GM18870 (cell line): ENCODE measurements around the gene PKNOX1.
"Not testable (repeated sequence)": the region's sequence is repeated elsewhere in the genome, so short reads cannot be mapped to it uniquely, and the experiment has no call there.

Source experiments
- ATAC-seq: cut with Tn5 transposase; IDR thresholded peaks from one replicate; pipeline ENCODE4 v1.9.1; 2021; ENCODE audit warnings: moderate library complexity; ENCODE audit not compliant: unreplicated experiment

The PKNOX1 gene

DNA sequence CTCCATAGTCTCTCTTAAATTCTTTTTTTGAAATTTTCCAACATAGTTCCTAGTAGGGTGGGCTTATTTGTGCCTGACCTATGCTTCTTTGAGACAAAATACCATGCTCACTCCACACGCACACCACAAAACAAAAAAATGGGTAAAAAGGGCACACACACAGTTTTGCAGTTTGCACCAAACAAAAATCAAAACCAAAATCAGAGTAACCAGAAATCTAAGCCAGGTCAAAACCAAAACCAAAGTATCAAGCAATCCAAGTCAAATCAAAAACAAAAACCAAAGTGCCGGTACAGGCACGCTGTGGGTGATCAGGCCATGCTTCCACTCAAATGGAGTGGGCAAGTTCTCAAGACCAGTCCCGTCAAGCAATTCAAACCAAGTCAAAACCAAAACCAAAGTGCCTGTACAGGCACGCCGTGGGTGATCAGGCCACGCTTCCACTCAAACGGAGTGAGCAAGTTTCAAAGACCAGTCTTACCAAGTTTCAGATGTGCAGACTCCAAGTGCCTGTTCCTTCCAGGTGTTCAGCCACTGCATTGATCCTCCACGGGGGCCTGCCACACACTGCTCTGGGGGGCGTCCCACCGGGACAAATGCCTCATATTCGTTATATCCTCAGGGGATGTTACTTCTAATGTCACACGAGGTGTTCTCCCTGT, 25.1 kb upstream of the PKNOX1 start:
- ATAC-seq, result not testable (repeated sequence)

DNA sequence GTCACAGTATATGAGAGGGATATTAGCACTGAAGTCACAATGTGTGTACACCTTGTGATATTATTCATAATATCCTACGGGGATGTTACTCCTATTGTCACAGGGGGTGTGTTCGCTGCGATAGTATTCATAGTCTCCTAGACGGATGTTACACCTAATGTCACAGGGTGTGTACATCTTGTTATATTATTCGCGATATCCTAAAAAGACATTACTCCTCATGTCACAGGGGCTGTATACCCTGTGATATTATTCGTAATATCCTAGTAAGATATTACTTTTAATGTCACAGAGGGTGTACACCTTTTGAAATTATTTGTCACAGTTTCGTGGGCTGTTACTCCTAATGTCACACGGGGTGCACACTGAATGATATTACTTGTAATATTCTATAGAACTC, 23.2 kb upstream of the PKNOX1 start:
- not testable (repeated sequence) for ATAC-seq

DNA sequence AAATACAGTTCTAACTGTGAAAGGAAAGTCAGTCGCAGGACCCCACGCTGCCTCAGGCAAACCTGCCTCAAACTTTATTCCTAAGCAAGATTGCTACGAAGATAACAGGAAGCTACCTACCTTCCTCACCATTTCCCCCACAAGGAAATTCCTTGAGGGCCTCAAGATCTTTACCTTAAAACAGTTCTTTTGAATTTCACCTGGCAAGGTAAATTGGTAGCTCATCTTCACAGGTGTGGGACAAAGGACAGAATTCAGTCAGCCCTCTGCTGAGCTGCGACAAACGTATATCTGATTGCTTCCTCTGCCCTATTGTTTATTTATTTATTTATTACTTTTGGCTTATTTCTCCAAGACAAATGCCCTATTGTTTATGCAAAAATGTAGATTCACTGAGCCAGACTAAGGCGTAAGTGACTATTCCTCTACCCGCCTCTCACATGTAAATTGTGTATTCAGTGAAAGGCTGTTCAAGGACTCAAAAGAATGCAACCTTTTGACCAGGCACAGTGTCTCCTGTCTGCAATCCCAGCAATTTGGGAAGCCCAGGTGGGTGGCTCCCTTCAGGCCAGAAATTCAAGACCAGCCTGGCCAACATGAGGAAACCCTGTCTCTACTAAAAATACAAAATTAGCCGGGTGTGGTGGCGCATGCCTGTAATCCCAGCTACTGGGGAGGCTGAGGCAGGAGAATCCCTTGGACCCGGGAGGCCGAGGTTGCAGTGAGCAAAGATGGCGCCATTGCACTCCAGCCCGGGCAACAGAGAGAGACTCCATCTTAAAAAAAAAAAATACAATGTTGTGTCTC, 17.3 kb upstream of the PKNOX1 start:
- ATAC-seq, result no peak

DNA sequence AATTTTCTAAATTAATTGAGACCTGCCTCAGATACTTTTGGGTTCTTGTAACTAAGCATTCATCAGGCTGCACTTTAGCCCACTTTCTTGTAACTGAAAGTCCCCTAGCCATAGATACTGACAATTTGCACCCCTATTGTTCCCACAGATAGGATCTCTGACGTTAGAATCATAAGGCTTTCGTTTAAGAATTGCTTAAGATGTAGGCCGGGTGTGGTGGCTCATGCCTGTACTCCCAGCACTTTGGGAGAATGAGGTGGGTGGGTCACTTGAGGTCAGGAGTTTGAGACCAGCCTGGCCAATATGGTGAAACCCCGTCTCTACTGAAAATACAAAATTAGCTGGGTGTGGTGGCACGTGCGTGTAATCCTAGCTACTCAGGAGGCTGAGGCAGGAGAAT, 16.2 kb upstream of the PKNOX1 start:
- not testable (repeated sequence) for ATAC-seq

DNA sequence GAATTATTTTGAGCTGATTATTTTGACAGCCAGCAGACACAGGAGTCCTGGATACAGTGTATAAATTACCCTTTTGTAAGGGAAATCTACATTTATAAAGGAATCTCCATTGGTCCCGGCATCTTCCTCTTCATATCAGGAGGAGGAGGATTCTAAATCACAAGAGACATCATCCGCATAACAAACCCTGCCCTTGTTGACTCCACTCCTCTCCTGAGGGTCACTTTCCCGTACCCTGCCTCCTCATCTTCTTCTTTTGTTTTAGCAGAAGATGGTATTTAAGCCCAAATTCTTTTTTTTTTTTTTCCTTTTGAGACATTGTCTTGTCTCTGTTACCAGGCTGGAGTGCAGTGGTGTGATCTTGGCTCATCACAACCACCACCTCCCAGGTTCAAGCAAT, 14.6 kb upstream of the PKNOX1 start:
- no peak for ATAC-seq

DNA sequence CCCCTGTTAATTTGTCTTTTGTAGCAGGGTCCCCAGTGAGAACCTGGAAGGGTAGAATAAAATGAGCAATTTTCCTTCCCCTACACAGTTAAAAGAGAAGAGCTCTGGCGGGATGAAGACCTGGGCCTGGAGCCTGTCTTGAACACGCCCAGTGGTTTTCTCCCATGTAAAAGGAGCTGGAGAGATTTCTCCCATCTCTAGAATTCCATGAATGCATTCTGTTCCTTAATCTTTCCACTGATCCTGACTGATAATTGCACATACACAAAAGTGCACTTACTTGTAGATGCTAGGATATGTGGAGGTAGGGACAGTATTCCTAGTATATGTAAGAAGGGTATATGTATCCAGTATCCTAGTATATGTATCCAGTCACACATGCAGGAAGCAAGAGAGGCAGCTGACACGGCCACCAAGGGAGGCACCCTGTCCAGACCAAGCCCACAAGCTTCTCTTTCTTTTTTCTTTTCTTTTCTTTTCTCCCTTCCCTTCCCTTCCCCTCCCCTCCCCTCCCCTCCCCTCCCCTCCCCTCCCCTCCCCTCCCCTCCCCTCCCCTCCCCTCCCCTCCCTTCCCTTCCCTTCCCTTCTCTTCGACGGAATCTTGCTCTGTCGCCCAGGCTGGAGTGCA, 11.9 kb upstream of the PKNOX1 start:
- no peak for ATAC-seq

DNA sequence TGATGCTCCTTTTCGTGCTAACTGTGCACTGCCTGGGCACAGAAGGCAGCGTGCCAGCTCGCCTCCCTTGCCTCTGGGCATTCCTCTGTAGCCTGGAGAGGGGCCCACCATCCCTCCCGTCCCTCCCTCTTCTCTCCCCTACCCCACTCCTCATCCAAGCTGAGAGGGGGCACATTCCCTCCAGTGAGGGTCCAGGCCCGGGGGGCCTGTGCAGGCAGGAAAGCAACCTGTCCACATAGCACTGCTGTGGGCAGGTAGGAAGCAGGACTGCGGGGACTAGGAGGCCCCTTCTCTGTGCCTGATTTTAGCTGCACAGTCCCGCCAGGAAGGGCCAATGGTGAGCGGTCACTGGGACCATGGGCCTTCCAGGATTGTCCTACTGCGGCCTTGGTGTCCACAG, 10.3 kb upstream of the PKNOX1 start:
- ATAC-seq, result no peak

DNA sequence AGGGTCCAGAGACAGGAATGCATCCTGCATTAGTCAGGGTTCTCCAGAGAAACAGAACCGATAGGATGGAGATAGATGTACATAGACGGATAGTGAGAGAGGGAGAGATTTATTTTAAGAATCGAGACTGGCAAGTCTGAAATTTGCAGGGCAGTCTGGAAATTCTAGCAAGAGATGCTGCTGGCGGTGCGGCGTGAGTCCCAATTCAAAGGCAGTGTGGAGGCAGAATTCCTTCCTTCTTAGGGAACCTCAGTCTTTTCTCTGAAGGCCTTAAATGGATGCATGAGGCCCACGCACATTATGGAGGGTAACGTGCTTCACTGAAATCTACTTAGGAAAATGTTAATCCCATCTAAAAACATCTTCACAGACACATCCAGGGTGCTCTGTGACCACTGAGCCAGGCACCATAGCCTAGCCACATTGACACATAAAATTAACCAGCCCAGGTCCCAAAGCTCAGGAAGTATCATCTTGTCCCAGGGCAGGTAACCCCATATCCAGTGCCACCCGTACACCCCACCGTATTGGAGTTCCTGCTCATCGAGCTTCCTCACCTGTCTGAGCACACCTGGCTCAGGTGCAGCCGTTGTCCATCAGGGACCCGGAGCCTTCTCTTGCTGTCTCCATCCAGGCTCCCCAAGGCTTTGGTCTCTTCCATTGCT, 9.7 kb upstream of the PKNOX1 start:
- ATAC-seq, result no peak

DNA sequence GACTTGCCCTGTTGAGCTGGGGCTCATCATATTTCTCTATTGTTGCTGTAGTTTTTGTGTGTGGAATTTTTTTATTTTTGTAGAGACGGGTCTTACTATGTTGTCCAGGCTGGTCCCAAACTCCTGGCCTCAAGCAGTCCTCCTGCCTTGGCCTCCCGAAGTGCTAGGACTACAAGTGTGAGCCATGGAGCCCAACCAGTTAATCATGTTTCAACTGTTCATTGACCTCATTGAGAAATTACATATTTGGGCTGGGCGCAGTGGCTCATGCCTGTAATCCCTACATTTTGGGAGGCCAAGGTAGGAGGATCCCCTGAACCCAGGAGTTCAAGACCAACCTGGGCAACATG, 9.2 kb upstream of the PKNOX1 start:
- ATAC-seq, result no peak

DNA sequence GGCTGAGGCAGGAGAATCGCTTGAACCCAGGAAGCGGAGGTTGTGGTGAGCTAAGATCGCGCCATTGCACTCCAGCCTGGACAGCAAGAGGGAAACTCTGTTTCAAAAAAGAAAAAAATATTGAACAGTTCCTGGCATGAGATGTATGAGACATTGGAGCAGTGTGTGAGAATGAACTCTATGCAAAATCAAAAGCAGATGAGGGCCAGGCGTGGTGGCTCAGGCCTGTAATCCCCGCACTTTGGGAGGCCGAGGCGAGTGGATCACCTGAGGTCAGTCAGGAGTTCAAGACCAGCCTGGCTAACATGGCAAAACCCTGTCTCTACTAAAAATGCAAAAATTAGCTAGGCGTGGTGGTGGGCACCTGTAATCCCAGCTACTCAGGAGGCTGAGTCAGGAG, 6.7 kb upstream of the PKNOX1 start:
- ATAC-seq, result not testable (repeated sequence)

DNA sequence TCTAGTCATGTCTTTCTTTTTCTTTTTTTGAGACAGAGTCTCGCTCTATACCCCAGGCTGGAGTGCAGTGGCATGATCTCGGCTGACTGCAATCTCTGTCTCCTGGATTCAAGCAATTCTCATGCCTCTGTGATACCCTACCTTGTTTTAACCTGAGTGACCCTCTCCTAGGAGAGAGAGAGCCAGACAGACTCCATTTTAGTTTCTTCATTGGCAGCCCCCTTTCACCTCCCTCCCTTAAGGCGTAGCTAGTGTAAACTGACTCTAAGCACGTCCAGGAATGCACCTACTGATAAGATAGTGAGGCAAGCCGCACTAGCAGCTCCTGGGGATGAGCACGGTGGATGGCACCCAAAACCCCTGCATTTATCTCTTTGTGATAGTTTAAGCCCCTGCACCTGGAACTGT, 5.2 kb upstream of the PKNOX1 start:
- ATAC-seq, result no peak

DNA sequence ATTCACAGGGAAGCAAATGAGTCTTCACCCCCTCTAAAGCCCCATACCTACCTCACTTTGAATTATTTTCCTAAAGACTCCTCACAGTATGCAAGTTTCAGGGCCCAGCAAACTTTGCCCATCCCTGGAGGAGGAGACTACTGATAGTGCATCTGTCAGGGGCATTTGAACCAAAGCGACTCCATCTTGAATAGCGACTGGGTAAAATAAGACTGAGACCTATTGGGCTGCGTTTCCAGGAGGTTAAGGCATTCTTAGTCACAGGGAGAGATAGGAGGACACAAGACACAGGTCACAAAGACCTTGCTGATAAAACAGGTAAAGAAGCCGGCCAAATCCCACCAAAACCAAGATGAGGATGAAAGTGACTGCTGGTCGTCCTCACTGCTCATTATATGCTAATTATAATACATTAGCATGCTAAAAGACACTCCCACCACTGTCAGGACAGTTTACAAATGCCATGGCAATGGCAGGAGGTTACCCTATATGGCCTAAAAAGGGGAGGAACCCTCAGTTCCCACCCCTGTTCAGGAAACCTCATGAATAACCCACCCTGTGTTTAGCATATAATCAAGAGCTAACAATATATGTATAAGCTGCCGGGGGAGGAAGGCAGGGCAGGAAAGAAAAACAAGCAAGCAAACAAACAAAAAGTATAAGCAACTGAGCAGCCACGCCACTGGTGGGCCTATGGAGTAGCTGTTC, 3.3 kb upstream of the PKNOX1 start:
- no peak for ATAC-seq

DNA sequence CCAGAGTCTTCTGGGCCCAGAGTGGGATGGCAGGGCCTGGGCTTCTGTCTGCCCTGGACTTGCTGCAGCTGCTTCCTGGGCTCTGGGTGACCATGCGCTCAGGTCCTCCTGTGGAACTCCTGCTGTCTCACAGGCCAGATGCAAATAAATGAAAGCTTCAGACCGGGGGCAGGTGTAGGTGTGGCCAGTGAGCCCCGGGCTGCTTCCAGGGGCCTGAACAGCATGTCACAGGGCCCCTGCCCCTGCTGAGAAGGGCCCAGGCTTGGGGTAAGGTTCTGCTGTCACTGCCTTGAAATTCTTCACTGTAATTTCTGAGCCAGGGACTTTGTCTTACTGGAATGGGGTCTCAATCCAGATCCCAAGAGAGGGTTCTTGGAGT, 2.5 kb upstream of the PKNOX1 start:
- ATAC-seq, result no peak

DNA sequence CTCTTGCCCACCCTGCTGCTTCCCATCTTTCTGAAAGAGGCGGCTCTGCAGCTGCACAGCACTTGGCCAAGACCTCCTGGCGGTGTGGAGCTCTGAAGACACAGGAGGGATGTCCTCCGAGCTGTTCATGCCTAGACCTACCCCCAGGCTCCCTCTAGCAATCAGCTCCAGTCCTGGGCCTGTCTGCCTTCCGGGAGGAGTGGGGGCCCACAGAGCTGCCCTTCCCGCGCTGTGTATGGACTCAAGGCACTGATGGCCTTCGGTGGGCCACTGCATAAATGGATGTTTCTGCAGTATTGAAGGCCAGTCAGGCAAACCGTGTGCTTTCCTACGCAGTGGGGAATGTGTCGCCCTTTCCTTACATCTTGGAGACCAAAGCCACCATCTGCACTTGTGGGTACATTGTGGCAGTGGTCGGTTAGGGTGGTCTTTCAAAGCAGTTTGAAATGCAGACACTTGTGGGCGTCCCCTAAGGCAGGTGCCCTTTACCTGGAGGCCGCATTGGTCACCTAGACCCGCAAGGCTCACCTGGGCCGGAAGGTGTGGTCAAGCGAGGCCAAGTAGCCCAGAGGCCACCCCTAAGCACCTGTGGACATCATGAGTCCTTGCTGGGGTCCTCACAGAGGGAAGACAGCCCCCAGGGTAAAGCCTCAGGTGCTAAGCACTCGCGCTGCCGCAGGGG, 912 bp upstream of the PKNOX1 start:
- ATAC-seq, result no peak

DNA sequence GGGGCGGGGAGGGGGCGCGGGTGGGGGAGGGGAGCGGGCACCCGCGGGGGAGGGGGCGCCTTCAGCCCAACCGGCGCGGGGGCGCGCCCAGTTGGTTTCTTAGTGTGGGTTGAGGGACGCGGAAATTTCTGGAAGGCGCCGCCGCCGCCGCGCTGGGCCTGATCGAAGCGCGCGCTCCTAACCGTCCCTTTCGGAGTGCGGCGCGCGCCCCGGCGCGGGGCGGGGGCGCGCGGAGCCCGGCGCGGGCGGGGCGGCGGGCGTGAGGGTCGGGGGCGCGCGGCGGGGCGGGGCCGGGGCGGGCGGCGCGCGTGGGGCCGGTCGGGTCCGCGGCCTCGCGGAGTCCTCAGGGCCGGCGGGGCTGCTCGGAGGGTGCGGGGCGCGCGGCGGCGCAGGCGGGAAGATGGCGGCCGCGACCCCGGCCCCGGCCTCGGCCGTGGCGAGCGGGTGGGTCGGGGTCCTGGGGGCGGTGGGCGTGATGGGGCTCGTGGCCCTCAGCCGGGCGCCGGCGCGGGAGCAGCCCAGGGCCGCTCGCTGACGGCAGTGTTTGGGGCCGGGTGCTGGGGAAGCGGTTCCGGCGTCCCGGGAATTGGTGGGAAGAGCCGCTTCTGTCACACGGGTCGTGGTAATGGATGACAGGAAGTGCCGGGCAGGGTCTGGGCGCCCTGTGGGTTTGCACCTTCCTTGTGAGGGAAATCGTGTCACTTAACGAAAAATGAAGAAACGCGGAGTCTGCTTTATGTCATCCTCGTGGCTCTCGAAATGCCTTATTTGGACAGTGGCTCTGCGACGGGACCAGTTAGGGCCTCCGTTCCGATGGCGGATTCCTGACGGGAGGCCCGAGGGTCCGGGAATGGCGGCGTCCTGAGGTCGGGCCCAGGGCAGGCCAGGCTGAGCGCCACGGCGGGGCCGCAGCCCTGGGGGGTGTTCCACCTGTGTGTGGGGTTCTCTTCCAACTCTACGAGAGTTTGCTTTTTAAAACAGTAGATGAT, 764 bp downstream of the PKNOX1 start:
- ATAC-seq, result peak; percentile 24

DNA sequence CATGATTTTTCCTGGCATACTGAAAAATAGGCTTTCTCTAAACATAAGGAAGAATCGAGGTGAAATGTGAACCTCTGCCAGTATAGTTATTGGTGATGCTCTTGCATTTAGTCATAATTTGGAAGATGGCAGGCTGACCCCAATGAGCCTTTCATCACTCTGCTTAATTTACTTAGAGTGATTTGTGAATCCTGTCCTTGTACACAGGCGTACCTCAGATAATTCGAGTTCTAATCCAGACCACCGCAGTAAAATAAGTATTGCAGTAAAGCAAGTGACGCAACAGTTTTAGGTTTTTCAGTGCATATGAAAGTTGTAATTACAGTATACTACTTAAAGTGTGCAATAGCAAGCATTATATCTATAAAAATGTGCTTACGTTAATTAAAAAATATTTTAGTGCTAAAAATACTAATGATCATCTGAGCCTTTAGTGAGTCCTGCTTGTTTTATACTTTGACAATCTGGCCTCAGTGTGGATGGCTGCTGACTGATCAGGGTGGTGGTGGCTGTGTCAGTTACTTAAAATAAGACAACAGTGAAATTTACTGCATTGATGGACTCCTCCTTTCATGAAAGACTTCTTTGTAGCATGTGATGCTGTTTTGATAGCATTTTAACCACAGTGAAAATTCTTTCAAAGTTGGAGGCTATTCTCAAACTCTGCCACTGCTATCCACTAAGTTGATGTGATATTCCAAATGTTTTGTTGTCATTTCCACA, 1.7 kb downstream of the PKNOX1 start:
- no peak for ATAC-seq

DNA sequence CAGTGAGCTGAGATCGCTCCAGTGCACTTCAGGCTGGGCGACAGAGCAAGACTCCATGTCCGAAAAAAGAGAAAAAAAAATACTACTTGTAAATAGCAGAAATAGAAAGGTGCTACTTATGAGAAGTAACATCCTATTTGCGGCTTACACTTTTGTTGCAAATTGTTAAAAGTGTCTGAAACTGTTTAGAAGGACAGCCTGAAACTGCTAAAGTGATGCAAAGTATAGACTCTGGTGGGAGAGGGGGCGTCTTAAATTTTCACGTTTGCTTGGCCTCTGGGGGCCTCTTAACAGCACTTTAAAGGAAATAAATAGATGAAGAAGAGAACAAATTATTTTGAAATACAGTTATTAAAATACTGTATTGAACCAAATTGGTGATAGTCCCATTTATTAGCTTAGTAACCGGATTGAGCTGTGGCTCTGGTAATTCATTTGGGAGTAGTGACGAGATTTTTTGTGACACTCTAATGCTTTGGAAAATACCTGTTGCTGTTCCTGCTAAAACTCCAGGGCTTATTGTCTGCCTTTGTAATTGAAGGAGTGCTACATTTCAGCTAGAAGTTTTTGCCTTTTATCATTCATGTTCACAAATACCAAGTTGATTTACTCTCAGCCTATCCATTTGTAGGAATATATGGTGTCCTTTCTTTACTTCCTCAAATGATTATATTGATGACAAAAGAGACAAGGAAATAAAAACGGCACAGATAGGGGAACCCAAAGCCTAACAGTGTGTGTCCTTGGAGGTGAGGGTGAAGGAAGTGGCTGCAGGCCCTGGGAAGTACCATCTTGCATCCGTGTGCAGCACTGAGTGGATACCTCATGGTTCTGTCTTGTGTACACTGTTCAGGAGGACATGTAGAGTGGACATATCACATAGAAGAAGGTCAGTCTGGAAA, 6.2 kb downstream of the PKNOX1 start:
- no peak for ATAC-seq

DNA sequence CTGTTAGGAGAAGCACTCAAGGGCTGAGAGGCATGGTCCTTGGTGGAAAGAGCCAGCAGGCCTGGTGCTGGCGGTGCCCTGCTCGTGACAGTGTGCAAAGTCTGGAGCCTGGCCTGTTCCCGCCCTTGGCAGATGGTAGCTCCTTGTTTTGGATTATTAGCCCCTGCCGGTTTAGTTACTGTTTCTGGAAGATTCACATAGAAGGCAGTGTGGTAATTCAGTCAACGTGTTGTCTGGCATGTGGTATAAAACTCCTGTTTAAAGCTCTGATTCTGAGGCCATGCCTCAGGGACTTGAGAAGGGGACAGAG, 6.8 kb downstream of the PKNOX1 start:
- ATAC-seq, result no peak
